ENCODE results near the gene ZNF277. TPM values are rescaled to one million over a fixed set of nuclear protein-coding genes. Genes with fewer than 3 reads are reported as not detected.
A peak's percentile ranks its signal among the peaks of the same experiment; 100 is the strongest.

ZNF277 gene
- total RNA-seq, 1 donor from 2014 or later = 32.5 TPM

DNA sequence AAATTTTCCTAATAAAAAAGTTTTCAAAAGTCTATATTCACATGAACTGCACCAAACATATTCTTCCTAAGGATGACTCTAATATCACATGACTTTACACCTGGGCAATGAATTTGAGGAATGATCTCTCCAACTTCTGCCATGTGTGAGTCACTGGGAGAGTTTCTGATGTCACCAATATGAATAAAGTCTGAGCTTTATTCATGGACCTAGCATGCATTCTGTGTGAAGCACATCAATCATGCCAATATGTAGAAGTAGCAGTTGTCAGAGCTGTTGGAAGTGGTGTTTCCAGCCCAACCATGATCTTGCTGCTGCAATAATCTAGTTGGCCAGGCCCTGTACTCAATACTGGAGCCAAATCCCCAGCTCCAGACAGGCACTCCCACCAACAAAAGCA, 152.0 kb downstream of the ZNF277 start:
- no peak for DNase-seq

DNA sequence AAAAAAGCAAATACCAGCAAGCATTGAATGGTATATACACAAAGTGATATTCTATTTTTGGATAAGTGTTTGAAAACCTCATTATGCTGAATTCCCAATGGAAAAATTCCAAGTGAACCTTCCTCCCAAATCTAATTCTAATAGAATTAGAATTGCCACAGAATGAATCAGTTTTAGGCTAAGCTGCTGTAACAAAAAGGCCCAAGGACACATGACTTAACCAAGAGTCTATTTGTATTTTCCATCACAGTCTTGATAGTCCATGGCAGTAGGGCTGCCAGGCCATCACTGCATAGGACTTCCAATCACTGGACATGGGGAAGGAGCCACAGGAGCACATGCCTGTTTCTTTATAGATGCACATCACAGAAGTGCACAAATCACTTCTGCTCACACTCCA, 152.6 kb downstream of the ZNF277 start:
- DNase-seq = no peak

DNA sequence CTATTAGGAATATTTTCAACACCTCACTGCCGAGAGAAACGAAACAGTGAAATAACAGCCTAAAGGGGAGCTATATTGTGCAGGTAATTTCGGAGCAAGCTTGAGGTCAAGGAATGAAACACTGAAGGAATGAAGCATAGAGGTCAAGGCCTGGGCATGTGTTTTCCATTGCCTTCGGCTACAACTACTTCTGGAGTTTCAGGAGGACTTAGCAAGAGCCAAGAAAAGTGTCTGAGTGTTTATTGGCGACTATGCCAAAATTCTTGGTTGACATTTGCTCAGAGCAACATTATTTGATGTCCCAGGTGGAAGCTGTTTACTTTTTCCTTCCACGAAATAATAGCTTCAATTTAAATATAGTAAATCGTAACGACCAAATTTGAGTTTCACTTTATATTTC, 154.2 kb downstream of the ZNF277 start:
- no peak for DNase-seq

DNA sequence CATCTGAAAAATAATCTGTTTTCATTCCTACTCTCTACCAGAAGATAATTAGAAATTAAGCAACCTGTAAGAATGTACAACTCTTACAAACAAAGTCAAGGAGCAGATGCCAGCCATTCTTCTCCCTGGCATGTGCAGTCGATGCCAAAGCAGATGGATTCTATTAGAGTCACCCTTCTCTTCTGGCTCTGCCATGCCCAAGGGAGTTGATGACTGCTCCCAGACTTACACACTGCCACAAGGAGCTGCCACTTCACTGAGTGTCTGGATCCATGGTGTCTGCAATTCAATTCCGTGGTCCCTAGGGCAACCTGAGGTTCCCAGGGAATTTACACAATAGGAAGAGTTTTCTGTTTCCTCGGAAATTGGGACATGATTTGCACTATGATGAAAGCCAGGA, 154.7 kb downstream of the ZNF277 start:
- no peak for DNase-seq

DNA sequence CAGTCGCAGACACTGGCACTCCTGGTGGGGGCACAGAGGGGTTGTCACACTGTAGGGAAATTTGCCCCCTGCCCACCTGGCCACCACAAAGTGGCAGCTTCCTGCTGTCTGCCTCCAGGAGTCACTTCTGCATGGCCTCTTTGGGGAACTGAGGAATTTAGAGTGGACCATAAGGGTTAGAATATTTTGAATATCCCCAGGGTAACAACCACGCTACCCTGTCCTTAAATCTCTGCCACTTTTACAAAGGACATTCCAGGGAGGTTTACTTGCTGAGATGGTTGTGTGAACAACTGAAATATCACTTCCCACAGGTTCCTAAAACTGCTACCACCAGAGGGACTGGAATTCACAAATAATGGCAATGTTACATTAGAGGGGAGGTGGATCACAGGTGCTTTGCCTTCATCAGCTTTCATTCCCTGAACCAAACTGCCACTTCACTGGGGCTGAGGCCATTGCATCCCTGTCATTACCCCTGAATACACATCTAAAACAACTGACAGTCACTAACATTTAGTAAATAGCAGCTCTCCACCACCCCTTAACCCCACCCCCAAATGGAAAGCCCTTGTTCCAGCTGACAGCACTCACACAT, 155.7 kb downstream of the ZNF277 start:
- DNase-seq = no peak

DNA sequence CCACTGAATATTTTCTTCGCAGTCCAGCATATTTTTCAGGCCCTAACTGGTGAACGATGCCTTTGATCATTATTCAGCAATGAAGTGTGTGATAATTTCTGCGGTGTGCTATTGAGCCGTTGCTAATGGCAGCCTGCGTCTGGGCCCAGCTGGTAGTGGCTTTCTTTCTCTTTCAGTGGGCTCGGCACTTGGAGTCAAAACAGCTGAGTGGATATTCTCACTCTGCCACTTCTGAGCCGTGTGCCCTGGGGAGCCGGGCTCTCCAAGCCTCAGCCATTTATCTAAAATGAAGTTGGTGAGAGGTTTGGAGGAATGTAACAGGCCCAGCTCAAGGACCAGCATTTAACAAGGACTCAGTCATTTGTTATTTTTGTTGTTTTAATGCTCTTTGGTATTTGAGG, 156.2 kb downstream of the ZNF277 start:
- DNase-seq = peak; percentile 74

DNA sequence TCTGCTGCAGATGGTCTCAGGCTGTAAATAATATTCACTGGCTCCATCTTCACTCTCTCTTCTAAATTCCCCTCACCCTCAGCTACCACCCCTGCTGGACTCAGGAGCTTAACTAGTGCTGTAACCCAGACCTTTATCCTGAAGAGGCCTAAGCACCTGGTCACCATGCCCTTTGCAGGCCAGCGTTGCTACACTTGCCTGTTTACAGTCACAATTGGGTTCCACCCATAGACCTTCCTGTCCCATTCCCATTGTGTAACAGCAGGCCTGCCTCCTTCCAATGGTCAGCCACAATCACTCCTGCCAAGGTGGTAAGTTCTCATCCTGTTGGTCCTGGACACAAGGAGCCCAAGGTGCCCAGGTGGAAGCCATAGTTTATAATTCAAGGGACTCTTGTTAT, 157.9 kb downstream of the ZNF277 start:
- DNase-seq = no peak

DNA sequence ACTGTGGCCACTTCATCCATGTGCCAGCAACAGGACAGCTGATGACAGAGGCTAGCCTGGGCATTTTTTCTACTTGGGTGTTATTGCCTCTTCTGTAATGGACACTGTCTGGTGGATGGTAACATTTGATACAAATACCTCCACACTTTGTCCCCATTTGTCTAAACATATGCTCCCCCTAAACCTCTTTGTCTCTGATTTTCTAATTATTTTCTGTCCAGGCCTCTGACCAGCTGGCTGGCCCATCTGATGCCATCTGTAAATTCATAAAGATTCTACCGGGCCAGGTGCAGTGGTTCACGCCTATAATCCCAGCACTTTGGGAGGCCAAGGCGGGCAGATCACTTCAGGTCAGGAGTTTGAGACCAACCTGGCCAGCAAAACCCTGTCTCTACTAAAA, 159.1 kb downstream of the ZNF277 start:
- no peak for DNase-seq

DNA sequence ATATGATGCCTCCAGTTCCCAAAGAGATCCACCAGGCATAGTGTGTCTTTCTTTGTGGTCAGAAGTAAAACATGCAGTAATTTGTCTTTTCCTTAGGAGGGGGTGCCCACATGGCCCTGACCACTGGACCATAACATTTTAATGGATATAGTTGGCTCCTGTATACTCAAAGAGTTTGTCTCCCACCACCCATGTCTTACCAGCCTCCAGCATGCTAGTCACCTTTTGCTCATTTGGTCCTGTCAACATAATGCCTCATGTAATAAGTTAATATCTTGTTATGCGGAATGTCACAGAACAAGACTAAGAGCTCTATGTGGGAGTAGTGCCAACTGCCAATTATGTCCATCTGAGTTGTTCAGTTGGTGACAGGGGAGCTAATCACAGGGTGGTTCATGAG, 160.4 kb downstream of the ZNF277 start:
- no peak for DNase-seq

DNA sequence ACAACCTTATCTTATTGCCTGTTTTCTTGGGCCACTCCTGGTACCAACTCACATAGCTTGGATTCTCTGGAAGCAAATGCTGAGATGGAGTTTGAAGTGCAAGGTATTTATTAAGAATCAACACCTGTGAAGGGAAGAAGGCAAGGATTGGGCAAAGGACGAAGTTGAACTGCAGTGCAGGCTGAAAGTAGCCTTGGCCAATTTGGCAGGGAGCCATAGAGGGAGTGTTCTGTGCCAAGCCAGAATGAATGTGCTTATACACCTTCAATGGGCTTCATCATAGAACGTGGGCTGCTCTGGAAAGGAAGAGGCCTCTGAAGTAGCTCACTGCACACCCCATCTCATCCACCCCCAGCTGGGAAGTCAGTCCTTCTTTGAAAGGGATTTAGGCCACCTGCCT, 163.9 kb downstream of the ZNF277 start:
- peak; percentile 28 for DNase-seq

DNA sequence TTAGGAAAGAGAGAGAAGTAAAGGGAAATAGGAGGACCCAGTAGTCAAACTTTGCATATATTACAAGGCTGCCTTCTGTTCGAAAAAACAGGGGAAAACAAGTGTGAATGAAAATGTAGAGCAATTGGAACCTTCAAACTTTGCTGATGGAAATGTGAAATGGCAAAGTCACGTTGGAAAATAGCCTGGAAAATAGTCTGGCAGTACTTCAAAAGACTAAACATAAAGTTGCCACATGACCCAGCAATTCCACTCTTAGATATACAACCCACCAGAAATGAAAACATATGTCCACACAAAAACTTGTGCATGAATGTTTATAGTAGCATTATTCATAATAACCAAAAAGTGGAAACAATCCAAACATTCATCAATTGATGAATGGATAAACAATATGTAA, 165.2 kb downstream of the ZNF277 start:
- DNase-seq = no peak

DNA sequence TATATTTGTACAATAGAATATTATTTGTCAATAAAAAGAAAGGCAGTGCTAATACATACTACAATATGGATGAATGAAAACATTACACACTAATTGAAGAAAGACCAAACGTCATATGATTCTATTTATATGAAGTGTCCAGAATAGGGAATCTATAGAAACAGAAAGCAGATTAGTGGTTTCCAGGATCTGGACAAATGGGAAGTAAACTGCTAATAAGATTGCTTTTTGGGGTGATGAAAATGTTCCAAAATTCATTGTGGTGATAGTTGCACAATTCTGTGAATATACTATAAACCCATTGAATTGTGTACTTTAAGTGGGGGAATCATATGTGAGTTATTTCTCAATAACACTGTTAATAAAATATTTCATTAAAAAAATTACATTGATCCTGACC, 165.6 kb downstream of the ZNF277 start:
- DNase-seq = no peak

DNA sequence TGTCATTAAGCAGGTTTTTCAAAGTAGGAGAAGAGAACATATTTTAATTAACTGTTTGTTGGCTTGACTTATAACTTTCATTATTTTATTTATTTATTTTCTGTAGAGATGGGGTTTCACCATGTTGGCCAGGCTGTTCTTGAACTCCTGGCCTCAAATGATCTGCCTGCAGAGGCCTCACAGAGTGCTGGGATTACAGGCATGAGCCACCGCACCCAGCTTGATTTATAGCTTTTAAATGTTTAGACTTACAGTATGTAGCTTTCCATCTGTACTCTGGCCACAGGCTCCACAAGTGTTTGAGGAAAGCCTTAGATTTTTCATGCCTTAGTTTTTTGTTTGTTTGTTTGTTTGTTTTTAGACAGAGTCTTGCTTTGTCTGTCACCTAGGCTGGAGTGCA, 171.1 kb downstream of the ZNF277 start:
- DNase-seq = no peak

DNA sequence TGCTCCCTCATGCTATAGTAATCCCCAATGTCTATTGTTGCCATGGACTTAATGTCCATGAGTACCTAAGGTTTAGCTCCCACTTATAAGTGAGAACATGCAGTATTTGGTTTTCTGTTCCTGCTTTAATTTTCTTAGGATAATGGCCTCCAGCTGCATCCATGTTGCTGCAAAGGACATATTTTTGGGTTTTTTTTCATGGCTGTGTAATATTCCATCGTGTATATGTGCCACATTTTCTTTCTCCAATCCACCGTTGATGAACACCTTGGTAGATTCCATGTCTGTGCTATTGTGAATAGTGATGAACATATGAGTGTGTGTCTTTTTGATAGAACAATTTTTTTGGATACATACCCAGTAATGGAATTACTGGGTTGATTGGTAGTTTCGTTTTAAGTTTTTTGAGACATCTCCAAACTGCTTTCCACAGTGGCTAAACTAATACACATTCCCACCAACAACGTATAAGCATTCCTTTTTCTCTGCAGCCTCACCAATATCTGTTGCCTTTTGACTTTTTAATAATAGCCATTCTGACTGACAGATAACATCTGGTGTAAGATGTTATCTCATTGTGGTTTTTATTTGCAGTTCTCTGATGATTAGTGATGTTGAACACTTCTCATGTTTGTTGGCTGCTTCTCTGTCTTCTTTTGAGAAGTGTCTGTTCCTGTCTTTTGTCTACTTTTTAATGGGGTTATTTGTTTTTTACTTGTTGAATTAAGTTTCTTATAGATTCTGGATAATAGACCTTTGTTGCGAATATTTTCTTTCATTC, 175.0 kb downstream of the ZNF277 start:
- DNase-seq = no peak

DNA sequence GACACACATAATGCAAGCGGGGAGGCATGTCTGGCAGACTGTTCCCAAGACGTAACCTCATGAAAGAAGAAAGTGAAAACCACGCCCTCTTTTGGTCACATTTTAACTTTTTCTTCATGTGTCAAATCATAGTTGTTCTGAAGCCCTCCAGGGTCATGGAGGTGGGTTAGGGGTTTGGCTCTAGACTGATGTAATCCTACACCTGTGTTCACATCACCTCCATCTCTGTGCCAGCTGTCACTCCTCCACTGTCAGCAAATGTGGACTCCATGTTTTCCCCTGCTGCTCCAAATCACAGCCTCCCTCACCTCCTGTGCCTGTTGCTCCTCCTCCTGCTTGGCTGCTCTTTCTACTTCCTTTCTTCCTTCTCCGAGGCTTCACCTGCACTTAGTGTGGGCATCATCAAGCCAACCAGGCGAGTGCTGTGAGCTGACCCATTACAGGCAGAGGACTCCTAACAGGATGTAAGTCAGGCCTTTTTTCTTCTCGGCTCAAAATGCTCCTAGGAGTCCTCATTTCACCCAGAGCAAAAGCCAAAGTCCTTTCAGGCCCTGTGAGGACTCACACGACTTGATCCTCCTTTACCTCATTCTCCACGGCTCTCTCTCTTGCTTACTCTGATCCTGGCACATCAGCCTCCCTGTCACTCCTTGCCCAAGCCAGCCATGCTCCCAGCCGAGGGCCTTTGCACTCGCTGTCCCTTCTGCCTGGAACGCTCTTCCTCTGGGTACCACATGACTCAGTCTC, 177.3 kb downstream of the ZNF277 start:
- peak; percentile 32 for DNase-seq

DNA sequence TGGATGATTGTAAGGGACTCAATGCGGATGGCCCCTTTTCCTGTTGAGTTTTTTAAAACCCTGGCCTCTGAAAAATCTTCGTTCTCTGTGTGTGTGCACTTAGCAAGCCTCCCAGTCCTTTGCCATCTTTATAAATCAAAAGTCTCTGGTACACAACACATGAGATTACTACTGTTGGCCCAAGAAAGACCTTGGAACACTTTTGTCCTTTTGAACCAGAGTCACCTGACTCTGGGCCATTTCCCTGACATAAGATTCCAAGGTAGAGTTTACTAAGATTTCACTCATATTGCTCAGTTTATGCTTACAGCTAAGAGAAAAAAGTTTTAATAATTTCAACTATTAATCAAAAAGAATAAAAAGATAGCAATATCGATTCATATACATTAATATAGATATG, 179.0 kb downstream of the ZNF277 start:
- DNase-seq = no peak

DNA sequence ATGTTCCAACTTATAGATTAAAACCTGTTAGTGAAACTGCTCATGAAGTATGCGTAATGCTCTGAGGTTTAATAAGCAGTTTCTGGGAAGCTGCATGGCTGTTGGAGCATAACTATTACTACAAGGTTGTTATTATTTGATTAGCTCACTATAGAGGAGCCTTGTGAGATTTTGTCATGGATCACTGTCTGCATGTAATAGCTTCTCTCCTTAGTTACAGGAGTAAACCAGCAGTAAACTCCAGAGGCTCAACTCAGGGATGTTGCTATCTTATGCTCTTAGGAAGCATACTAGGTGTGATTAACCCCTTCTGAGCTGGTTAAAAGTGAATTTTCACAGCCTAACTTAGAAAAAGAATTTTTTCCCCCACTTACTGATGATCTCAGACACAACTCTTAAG, 180.1 kb downstream of the ZNF277 start:
- no peak for DNase-seq

DNA sequence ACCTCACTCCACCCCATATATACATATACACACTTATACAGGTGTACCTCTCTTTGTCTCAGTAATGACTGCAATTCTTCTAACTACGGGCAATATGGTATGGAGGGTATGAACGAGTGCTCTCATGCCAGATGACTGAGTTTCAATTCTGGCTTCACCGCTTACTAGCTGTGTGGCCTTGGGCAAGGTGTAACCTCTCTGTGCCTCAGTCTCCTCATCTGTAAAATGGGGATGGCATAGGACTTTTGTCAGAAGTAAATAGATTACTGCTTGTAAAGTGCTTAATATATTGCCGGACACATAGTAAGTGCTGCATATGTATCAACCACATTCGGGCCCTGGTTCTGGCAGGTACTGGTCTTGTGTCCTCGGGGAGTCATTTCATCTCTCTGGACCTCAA, 183.7 kb downstream of the ZNF277 start:
- no peak for DNase-seq

DNA sequence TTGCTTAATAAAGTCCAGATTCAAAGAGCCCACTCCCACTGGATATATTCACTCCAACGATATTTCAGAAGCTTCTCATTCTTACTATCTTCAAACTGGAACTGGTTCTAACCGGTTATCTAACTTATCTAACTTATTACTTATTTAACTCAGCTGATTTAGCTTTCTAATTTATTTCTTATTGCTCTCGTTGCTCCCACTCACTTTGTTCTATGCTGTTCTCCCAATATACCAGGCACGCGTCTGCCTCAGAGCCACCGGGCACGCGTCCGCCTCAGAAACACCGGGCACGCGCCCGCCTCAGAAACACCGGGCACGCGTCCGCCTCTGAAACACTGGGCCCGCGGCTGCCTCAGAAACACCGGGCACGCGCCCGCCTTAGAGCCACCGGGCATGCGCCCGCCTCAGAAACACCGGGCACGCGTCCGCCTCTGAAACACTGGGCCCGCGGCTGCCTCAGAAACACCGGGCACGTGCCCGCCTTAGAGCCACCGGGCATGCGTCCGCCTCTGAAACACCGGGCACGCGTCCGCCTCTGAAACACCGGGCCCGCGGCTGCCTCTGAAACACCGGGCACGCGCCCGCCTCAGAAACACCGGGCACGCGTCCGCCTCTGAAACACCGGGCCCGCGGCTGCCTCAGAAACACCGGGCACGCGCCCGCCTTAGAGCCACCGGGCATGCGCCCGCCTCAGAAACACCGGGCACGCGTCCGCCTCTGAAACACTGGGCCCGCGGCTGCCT, 184.8 kb downstream of the ZNF277 start:
- DNase-seq = peak; percentile 67

DNA sequence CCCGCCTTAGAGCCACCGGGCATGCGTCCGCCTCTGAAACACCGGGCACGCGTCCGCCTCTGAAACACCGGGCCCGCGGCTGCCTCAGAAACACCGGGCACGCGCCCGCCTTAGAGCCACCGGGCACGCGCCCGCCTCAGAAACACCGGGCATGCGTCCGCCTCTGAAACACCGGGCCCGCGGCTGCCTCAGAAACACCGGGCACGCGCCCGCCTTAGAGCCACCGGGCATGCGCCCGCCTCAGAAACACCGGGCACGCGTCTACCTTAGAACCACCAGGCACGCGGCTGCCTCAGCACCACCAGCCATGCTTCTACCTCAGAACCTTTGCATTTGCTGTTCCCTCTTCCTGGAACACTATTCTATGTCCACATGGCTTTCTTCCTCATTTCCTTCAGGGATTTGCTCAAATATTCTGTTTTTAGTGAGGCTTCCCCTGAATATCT, 185.4 kb downstream of the ZNF277 start:
- peak; percentile 55 for DNase-seq

All from tongue (tissue), 2 donors.